ENCODE results near the gene COLGALT1. TPM values are rescaled to one million over a fixed set of nuclear protein-coding genes. Genes with fewer than 3 reads are reported as not detected.

The COLGALT1 gene
- total RNA-seq, 6 donors from 2014 or later = 58.3 to 151 (median 116) TPM

DNA sequence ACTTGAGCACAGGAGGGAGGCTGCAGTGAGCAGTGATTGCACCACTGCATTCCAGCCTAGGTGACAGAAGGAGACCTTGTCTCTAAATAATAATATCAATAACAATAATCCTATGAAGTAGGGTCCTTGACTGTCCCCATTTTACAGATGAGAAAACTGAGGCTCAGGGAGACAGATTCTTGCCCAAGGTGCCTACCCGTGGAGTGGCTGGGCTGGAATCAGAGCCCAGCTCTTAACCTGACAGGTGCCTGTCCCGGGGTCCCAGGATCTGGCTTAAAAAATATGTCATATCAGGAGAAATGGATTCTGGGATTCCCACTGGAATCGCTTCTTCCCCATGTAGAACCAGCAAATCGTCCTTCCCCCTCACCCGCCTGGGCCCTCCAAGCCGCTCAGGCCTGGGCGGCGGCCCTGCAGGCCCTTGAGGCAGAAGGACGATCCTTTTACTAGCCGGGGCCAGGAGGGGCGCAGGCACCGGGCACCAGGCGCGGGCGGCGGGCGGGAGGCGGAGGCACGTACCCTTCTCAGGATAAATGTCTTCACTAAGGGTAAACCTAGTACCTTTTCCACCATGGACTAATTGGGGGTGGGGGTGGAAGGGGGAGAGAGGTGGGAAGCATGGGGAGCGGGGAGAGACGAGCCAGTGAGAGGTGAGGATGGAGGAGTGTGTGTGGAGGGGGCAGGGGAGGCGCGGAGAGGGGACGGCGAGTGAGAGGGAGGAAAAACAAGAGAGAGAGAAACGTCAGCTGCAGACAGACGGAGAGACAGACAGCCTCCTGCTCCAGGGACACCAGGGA, 60.6 kb downstream of the COLGALT1 start:
- H3K27me3 ChIP-seq = peaks cover 0 to 3% (median 0%) of the 10 kb centered on the region in 4 donors
- H3K27ac ChIP-seq = no peak overlapping the region
- TF ChIP-seq POLR2AphosphoS5 (IDR thresholded peaks at IDR 0.05) = no peak
- TF ChIP-seq, protein P1, sequence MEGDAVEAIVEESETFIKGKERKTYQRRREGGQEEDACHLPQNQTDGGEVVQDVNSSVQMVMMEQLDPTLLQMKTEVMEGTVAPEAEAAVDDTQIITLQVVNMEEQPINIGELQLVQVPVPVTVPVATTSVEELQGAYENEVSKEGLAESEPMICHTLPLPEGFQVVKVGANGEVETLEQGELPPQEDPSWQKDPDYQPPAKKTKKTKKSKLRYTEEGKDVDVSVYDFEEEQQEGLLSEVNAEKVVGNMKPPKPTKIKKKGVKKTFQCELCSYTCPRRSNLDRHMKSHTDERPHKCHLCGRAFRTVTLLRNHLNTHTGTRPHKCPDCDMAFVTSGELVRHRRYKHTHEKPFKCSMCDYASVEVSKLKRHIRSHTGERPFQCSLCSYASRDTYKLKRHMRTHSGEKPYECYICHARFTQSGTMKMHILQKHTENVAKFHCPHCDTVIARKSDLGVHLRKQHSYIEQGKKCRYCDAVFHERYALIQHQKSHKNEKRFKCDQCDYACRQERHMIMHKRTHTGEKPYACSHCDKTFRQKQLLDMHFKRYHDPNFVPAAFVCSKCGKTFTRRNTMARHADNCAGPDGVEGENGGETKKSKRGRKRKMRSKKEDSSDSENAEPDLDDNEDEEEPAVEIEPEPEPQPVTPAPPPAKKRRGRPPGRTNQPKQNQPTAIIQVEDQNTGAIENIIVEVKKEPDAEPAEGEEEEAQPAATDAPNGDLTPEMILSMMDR (IDR thresholded peaks at IDR 0.05) = no peak
- no peak for TF ChIP-seq POLR2A (IDR thresholded peaks at IDR 0.05)
- no peak for TF ChIP-seq EP300 (IDR thresholded peaks at IDR 0.05)
- H3K4me3 ChIP-seq = no peak overlapping the region
- H3K4me1 ChIP-seq = peaks cover 0 to 15% (median 2%) of the 10 kb centered on the region in 4 donors
- ATAC-seq (ENCODE audit: low FRiP score in 2 of 2) (no peak), DNase-seq (peak in 1 of 2 donors; percentile 84)
- H3K9me3 ChIP-seq = no peaks in the 10 kb centered on the region
- no peaks in the 10 kb centered on the region for H3K36me3 ChIP-seq
- WGBS, 2 donors = 19 to 39% methylated on average over 20 to 26 of the region's 27 CpGs

DNA sequence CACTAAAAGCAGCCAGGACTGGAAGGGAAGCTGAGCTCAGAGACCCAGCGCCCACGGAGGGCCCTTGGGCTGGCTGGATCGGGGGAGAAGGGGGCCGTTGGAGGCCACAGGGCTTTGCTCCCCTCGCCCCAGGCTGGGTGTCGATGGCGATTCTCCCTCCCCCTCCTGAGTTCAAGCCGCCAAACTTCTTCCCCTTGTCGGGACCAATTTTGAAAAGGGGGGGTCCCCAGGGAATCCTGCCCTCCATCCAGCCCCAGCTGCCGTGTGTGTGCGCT, 61.2 kb downstream of the COLGALT1 start:
- DNase-seq (no peak), ATAC-seq (ENCODE audit: low FRiP score in 2 of 2) (no peak)
- H3K27me3 ChIP-seq = peaks cover 0 to 3% (median 0%) of the 10 kb centered on the region in 4 donors
- no peak overlapping the region for H3K4me3 ChIP-seq
- peaks cover 0 to under 1% (median under 1%) of the 10 kb centered on the region in 4 donors for H3K9me3 ChIP-seq
- 15 to 22% methylated on average over 5 to 11 of the region's 11 CpGs for WGBS, 2 donors
- H3K27ac ChIP-seq = no peak overlapping the region
- peaks cover 0 to 15% (median 2%) of the 10 kb centered on the region in 4 donors for H3K4me1 ChIP-seq
- no peaks in the 10 kb centered on the region for H3K36me3 ChIP-seq
- no peak for TF ChIP-seq POLR2A (IDR thresholded peaks at IDR 0.05)
- no peak for TF ChIP-seq EP300 (IDR thresholded peaks at IDR 0.05)
- no peak for TF ChIP-seq POLR2AphosphoS5 (IDR thresholded peaks at IDR 0.05)

DNA sequence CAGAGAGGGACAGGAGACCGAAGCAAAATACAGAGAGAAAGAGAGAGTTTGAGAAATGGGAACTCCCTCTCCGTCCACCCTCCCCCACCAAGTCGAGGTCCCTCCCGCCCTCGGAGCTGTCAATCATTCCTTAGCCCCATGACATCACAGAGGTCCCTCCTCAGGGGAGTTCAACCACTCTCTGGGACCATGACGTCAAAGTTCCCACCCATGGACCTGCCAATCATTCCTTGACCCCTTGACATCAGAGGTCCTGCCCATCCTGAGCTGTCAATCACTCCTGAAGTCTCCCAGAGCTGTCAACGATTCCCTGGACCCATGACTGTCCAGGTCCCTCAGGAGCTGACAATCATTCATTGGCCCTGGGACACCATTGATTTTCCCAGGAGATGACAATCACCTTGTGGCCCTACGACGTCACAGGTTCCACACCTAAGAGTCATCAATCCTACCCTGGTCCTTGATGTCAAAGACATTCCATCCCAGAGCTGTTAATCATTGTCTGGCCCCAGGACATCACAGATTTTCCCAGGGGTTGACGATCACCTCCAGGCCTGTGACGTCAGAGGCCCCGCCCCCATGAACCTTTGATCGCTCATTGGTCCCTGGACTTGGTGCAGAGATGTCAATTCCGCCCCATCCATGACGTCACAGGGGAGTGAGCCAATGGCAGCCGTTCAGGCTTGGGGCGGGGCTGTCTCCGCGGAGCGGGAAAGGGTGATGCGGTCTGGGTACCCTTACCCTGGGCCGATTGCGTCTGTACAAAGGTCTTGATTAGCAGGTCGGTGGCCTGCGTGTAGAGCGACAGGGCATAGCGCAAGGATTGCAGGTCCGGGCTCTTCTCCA, 61.7 kb downstream of the COLGALT1 start:
- Histone ChIP-seq H3K36me3 (no peaks in the 10 kb centered on the region), H3K4me3 (no peak overlapping the region), H3K27ac (no peak overlapping the region), H3K9me3 (peaks cover 0 to 7% (median 2%) of the 10 kb centered on the region in 4 donors), H3K27me3 (peaks cover 0 to 3% (median 0%) of the 10 kb centered on the region in 4 donors), H3K4me1 (peaks cover 0 to 15% (median 2%) of the 10 kb centered on the region in 4 donors)
- no peak for ATAC-seq (ENCODE audit: low FRiP score in 2 of 2)
- no peak for DNase-seq
- 64 to 65% methylated on average over 28 of the region's 28 CpGs for WGBS, 2 donors
- TF ChIP-seq POLR2A (IDR thresholded peaks at IDR 0.05) (no peak), EP300 (IDR thresholded peaks at IDR 0.05) (no peak), POLR2AphosphoS5 (IDR thresholded peaks at IDR 0.05) (no peak)
- TF ChIP-seq, protein P1 (IDR thresholded peaks at IDR 0.05) = no peak

DNA sequence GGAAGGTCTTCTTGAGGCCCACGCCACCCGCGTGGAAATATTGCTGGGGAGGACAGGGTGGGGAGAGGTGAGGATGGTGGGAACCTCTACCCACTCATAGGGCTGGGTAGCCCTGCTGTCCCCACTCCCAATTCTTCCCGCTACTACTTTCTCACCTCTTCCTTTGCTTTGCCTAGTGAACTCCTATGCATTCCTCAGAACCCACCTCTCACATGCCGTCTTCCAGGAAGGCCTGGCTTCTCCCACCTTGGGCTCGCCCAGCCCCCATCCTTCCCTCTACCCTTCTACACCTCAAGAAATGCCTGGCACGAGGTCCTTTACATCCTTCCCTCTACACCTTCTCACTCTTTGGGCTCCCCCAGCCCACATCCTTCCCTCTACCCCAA, 62.4 kb downstream of the COLGALT1 start:
- DNase-seq = no peak
- H3K4me1 ChIP-seq = peaks cover 0 to 15% (median 2%) of the 10 kb centered on the region in 4 donors
- TF ChIP-seq POLR2AphosphoS5 (IDR thresholded peaks at IDR 0.05) (no peak), POLR2A (IDR thresholded peaks at IDR 0.05) (no peak), EP300 (IDR thresholded peaks at IDR 0.05) (no peak)
- TF ChIP-seq, protein P1 (IDR thresholded peaks at IDR 0.05) = no peak
- no peak overlapping the region for H3K27ac ChIP-seq
- H3K36me3 ChIP-seq = no peaks in the 10 kb centered on the region
- ATAC-seq (ENCODE audit: low FRiP score in 2 of 2) = no peak
- H3K4me3 ChIP-seq = no peak overlapping the region
- peaks cover 0 to 3% (median 0%) of the 10 kb centered on the region in 4 donors for H3K27me3 ChIP-seq
- H3K9me3 ChIP-seq = peaks cover 0 to 9% (median 2%) of the 10 kb centered on the region in 4 donors
- 88 to 94% methylated on average over 7 of the region's 7 CpGs for WGBS, 2 donors

DNA sequence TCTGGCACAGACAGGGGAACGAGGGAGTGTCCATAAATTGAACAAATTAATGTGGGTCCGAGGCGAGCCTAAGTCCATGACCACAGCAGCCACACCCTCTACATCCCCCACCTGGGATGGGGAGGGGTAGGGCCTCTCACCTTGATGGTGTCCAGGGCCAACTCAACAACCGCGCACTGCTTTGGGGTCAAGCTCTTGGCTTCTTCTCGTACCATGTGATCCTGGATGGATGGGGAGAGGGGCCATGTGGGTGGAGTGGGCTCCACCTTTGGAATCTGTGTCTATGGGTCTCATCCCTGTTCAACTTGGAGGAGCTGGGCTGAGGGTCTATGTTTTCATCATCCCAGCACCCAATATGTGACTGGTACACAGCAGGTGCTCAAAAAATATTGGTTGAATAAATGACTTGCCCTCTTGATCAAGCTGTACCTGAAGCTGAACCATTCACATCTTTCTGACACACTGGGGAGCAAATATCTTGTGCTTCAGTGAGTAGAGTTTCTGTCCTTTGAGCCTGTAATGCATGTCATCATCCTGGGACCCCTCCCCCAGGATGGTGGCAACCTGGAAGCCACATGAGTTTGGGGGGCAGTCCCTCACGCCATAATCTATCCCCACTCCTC, 62.9 kb downstream of the COLGALT1 start:
- ATAC-seq (ENCODE audit: low FRiP score in 2 of 2) (no peak), DNase-seq (no peak)
- Histone ChIP-seq H3K27me3 (peaks cover 0 to 3% (median 0%) of the 10 kb centered on the region in 4 donors), H3K9me3 (peaks cover 0 to 9% (median 2%) of the 10 kb centered on the region in 4 donors), H3K4me1 (peaks cover 0 to 15% (median 2%) of the 10 kb centered on the region in 4 donors), H3K4me3 (no peak overlapping the region), H3K36me3 (no peaks in the 10 kb centered on the region), H3K27ac (no peak overlapping the region)
- TF ChIP-seq, protein P1 (IDR thresholded peaks at IDR 0.05) = no peak
- TF ChIP-seq POLR2AphosphoS5 (IDR thresholded peaks at IDR 0.05) = no peak
- no peak for TF ChIP-seq POLR2A (IDR thresholded peaks at IDR 0.05)
- WGBS, 2 donors = 82 to 84% methylated on average over 7 of the region's 7 CpGs
